ENCODE results near the gene ATP5PD. TPM values are rescaled to one million over a fixed set of nuclear protein-coding genes. Genes with fewer than 3 reads are reported as not detected.

Gene ATP5PD
- total and polyA plus RNA-seq, 2 of the 13 experiments (the other 11 are each of a cell fraction or from before 2014, with no cell fraction given): 158 to 428 TPM

GRCh38 chr17:75096082-75096625 lies 49.4 kb upstream of the ATP5PD start (continued):
- TF ChIP-seq ZNF782 (CRISPR knock-in tag; IDR thresholded peaks at IDR 0.05; ENCODE audit: borderline replicate concordance) (no peak), TBX2 (CRISPR knock-in tag; IDR thresholded peaks at IDR 0.05; ENCODE audit: borderline replicate concordance) (peak; percentile 21; the same call in 1 of the 2 replicates), ZBTB21 (CRISPR knock-in tag; IDR thresholded peaks at IDR 0.05) (no peak), KLF16 (CRISPR knock-in tag; IDR thresholded peaks at IDR 0.05) (peak in 1 of 2 experiments; percentile 47; a peak in 1 of 4 replicates), CHD2 (IDR thresholded peaks at IDR 0.05; ENCODE audit: low read depth, low read length) (peak; percentile 63; the same call in 1 of the 2 replicates), HMG20B (CRISPR knock-in tag; conservative IDR thresholded peaks at IDR 0.05) (no peak), NR1H2 (CRISPR knock-in tag; IDR thresholded peaks at IDR 0.05; ENCODE audit: borderline replicate concordance, low read depth) (no peak), ZNF414 (CRISPR knock-in tag; IDR thresholded peaks at IDR 0.05) (no peak), ARID5B (CRISPR knock-in tag; IDR thresholded peaks at IDR 0.05) (peak; percentile 86), RBM39 (IDR thresholded peaks at IDR 0.05; ENCODE audit: low read depth, low read length, poor library complexity, severe bottlenecking) (no peak), TBP (CRISPR knock-in tag; IDR thresholded peaks at IDR 0.05) (no peak), GFI1 (CRISPR knock-in tag; IDR thresholded peaks at IDR 0.05; ENCODE audit: borderline replicate concordance) (no peak), ATAD3A (CRISPR knock-in tag; IDR thresholded peaks at IDR 0.05) (no peak), GATAD1 (CRISPR knock-in tag; IDR thresholded peaks at IDR 0.05) (0 out of 2 replicates have a peak, but pooled peaks have one; percentile 47), ATF6 (CRISPR knock-in tag; conservative IDR thresholded peaks at IDR 0.05) (no peak), GTF2F1 (IDR thresholded peaks at IDR 0.05; ENCODE audit: low read length) (no peak), HNF4A (CRISPR knock-in tag; IDR thresholded peaks at IDR 0.05) (peak; percentile 29; the same call in 1 of the 2 replicates), NRL (CRISPR knock-in tag; IDR thresholded peaks at IDR 0.05; ENCODE audit: borderline replicate concordance) (no peak), PCBP1 (IDR thresholded peaks at IDR 0.05; ENCODE audit: borderline replicate concordance, low read depth, low read length) (no peak), ZBTB43 (CRISPR knock-in tag; conservative IDR thresholded peaks at IDR 0.05) (no peak), ELK4 (CRISPR knock-in tag; IDR thresholded peaks at IDR 0.05; ENCODE audit: borderline replicate concordance) (no peak), ZNF543 (CRISPR knock-in tag; IDR thresholded peaks at IDR 0.05) (no peak)
